Mucosa of descending colon (tissue), 3 donors: ENCODE data around the gene ACAA1. TPM values are rescaled to one million over a fixed set of nuclear protein-coding genes. Genes with fewer than 3 reads are reported as not detected.

Source experiments
- total RNA-seq, 3 donors: library from RNA; stranded (reverse); fragmentation: NEBNext Ultra II Directional in 2 of 3; extraction: Animal tissue kit (Norgen Biotek cat#: 25700) in 2 of 3; gene quantifications; one replicate each; pipeline versions ENCODE4 v1.2.1 to v1.2.4, GENCODE V29; 2021 to 2023
- donor health status: DM: no; HTN: no; CAD: no; lungs with moderate emphysema.
- donor health status: DM: no; HTN: no; CAD: no.
- donor health status: DM: no; HTN: yes; CAD: no.

Gene ACAA1
- total RNA-seq, 3 donors from 2014 or later: 102 to 201 (median 138) TPM

Other genes with a start within 250 kb of the ACAA1 start
- gene VILL, start 146.3 kb downstream of the ACAA1 start, total RNA-seq: 100 to 1,000 TPM in 2 of 3 donors, 10 to 100 TPM in 1; 69.7 to 197 (median 150) TPM
- gene PLCD1, start 107.5 kb downstream of the ACAA1 start, total RNA-seq: 100 to 1,000 TPM in 1 of 3 donors, 10 to 100 TPM in 2; 38.2 to 113 (median 66.5) TPM
- 1 to 10 TPM in 2 of 3 donors, under 1 TPM in 1; 0.73 to 1.7 (median 1.5) TPM for gene DLEC1, start 97.9 kb downstream of the ACAA1 start, total RNA-seq
- gene MYD88, start 1.5 kb upstream of the ACAA1 start, total RNA-seq: 10 to 100 TPM; 39.5 to 81.7 (median 72.4) TPM
- 10 to 100 TPM; 40.2 to 44.0 (median 41.9) TPM for gene OXSR1, start 28.4 kb upstream of the ACAA1 start, total RNA-seq
- gene SLC22A13, start 128.7 kb upstream of the ACAA1 start, total RNA-seq: under 1 TPM; 0.51 to 0.84 (median 0.70) TPM
- gene SLC22A14, start 145.2 kb upstream of the ACAA1 start, total RNA-seq: under 1 TPM in 2 of 3 donors, not detected in 1; 0.12 to 0.16 TPM
- gene XYLB, start 209.7 kb upstream of the ACAA1 start, total RNA-seq: 10 to 100 TPM in 2 of 3 donors, 1 to 10 TPM in 1; 9.7 to 27.7 (median 16.3) TPM